C4-2B (cell line): ENCODE measurements around the gene BCL11B.

Experiments used
- CTCF ChIP-seq: fragments of 450-650 bp; conservative IDR thresholded peaks from 2 replicates; pipeline ENCODE4 v1.5.1; 2017; ENCODE audit warnings: mild to moderate bottlenecking
- ZFX ChIP-seq: fragments of 450-650 bp; IDR thresholded peaks from 2 replicates; pipeline ENCODE4 v1.6.1; 2017

GRCh38 chr14:99206090-99206489 is 65.9 kb downstream of the BCL11B start:
- TF ChIP-seq CTCF (no peak), ZFX (no peak)
